Effector memory CD4-positive, alpha-beta T cell (primary cell): ENCODE measurements around the gene RET.

Source experiments
- DNase-seq, 3 donors: peaks; one replicate each; pipeline ENCODE4 v3.0.0-alpha.2; 2020
- H3K27ac ChIP-seq: 2 replicates; pipeline ENCODE4 v1.7.0; 2013; ENCODE audit warnings: mild to moderate bottlenecking, low read length, moderate library complexity; ENCODE audit not compliant: insufficient read depth, poor library complexity, severe bottlenecking
- H3K27me3 ChIP-seq: replicated peaks from 2 replicates; pipeline ENCODE4 v1.7.0; 2013; ENCODE audit warnings: mild to moderate bottlenecking, low read length; ENCODE audit not compliant: insufficient read depth, control insufficient read depth, poor library complexity, severe bottlenecking
- H3K36me3 ChIP-seq: 2 replicates; pipeline ENCODE4 v1.7.0; 2013; ENCODE audit warnings: mild to moderate bottlenecking, low read length, moderate library complexity; ENCODE audit not compliant: control insufficient read depth, insufficient read depth
- H3K4me1 ChIP-seq: 2 replicates; pipeline ENCODE4 v1.7.0; 2013; ENCODE audit warnings: low read length, mild to moderate bottlenecking; ENCODE audit not compliant: control insufficient read depth, insufficient read depth, poor library complexity, severe bottlenecking
- H3K4me3 ChIP-seq: 2 replicates; pipeline ENCODE4 v1.7.0; 2013; ENCODE audit warnings: low read length, low read depth, mild to moderate bottlenecking; ENCODE audit not compliant: insufficient read depth, poor library complexity, severe bottlenecking
- H3K9me3 ChIP-seq: 2 replicates; pipeline ENCODE4 v1.7.0; 2013; ENCODE audit warnings: mild to moderate bottlenecking, low read length, moderate library complexity; ENCODE audit not compliant: control insufficient read depth

RET gene

DNA sequence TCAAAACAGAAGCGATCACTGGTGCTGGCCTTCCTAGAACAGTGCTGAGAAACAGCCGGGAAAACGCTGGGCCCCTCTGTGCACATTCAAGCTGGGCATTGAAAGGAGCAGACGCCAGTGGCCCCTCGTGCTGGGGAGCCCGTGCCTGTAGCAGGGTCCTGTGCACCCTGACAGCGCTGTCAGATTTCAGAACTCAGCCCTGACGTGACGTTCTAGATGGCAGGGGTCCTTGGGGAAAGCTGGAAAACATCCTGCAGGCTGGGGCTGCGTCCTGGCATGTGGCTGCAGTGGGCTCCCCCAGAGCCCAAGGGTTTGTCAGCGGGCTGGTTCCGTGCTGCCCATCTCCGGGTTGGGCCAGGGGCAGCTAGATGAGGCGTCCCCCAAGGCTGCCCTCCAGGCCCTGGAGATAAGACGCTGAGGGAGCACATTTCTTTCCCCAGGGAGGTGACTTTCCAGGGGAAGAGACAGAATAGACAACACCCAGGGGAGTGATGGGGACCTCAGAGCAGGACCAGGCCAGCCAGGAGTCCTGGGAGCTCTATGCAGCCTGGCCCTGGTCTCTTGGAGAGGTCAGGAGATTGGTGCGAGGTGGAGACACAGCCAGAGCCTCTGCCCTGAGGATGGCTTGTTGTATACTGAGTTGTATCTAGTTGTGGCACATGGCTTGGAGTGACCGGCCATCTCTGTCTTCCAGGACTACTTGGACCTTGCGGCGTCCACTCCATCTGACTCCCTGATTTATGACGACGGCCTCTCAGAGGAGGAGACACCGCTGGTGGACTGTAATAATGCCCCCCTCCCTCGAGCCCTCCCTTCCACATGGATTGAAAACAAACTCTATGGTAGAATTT, 49.2 kb downstream of the RET start:
- no peak for DNase-seq
- Histone ChIP-seq H3K9me3 (no peaks in the 10 kb centered on the region), H3K27me3 (no peaks in the 10 kb centered on the region), H3K4me1 (peaks cover 4% of the 10 kb centered on the region), H3K27ac (no peak overlapping the region), H3K4me3 (no peak overlapping the region), H3K36me3 (no peaks in the 10 kb centered on the region)

DNA sequence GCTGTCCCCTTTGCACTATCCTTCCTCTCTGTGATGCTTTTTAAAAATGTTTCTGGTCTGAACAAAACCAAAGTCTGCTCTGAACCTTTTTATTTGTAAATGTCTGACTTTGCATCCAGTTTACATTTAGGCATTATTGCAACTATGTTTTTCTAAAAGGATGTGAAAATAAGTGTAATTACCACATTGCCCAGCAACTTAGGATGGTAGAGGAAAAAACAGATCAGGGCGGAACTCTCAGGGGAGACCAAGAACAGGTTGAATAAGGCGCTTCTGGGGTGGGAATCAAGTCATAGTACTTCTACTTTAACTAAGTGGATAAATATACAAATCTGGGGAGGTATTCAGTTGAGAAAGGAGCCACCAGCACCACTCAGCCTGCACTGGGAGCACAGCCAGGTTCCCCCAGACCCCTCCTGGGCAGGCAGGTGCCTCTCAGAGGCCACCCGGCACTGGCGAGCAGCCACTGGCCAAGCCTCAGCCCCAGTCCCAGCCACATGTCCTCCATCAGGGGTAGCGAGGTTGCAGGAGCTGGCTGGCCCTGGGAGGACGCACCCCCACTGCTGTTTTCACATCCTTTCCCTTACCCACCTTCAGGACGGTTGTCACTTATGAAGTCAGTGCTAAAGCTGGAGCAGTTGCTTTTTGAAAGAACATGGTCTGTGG, 50.0 kb downstream of the RET start:
- Histone ChIP-seq H3K36me3 (no peaks in the 10 kb centered on the region), H3K9me3 (no peaks in the 10 kb centered on the region), H3K27me3 (no peaks in the 10 kb centered on the region), H3K27ac (no peak overlapping the region), H3K4me3 (no peak overlapping the region), H3K4me1 (peaks cover 3% of the 10 kb centered on the region)
- no peak for DNase-seq

DNA sequence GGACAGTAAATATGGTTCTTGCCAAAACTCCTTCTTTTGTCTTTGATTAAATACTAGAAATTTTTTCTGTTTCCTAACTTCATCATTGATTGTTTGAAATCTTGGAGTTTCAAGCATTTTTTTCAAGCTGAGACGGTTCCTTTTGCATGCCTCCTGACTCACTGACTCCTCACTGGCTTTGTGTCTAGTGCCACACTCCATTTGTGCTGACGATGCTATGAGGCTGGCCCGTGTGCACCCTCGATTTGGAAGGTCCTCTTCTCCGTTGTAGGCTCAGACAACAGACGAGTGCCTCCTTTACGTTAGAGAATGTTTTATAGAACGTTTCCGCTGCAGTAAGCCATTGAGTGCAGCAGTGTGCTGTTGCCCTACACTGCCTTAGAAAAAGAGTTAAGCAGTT, 50.6 kb downstream of the RET start:
- Histone ChIP-seq H3K27me3 (no peaks in the 10 kb centered on the region), H3K9me3 (no peaks in the 10 kb centered on the region), H3K36me3 (no peaks in the 10 kb centered on the region), H3K27ac (no peak overlapping the region), H3K4me3 (no peak overlapping the region), H3K4me1 (peaks cover 3% of the 10 kb centered on the region)
- no peak for DNase-seq

DNA sequence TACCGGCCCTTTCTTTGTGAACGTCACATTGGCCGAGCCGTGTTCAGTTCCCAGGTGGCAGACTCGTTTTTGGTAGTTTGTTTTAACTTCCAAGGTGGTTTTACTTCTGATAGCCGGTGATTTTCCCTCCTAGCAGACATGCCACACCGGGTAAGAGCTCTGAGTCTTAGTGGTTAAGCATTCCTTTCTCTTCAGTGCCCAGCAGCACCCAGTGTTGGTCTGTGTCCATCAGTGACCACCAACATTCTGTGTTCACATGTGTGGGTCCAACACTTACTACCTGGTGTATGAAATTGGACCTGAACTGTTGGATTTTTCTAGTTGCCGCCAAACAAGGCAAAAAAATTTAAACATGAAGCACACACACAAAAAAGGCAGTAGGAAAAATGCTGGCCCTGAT, 51.5 kb downstream of the RET start:
- Histone ChIP-seq H3K27me3 (no peaks in the 10 kb centered on the region), H3K36me3 (no peaks in the 10 kb centered on the region), H3K4me3 (no peak overlapping the region), H3K4me1 (peaks cover 3% of the 10 kb centered on the region), H3K9me3 (no peaks in the 10 kb centered on the region), H3K27ac (no peak overlapping the region)
- no peak for DNase-seq

DNA sequence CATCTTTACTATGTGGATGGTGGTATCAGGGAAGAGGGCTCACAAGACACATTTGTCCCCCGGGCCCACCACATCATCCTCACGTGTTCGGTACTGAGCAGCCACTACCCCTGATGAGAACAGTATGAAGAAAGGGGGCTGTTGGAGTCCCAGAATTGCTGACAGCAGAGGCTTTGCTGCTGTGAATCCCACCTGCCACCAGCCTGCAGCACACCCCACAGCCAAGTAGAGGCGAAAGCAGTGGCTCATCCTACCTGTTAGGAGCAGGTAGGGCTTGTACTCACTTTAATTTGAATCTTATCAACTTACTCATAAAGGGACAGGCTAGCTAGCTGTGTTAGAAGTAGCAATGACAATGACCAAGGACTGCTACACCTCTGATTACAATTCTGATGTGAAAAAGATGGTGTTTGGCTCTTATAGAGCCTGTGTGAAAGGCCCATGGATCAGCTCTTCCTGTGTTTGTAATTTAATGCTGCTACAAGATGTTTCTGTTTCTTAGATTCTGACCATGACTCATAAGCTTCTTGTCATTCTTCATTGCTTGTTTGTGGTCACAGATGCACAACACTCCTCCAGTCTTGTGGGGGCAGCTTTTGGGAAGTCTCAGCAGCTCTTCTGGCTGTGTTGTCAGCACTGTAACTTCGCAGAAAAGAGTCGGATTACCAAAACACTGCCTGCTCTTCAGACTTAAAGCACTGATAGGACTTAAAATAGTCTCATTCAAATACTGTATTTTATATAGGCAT, 52.3 kb downstream of the RET start:
- no peak overlapping the region for H3K27ac ChIP-seq
- H3K9me3 ChIP-seq = no peaks in the 10 kb centered on the region
- H3K4me3 ChIP-seq = no peak overlapping the region
- DNase-seq = no peak
- no peaks in the 10 kb centered on the region for H3K36me3 ChIP-seq
- H3K27me3 ChIP-seq = no peaks in the 10 kb centered on the region
- H3K4me1 ChIP-seq = peaks cover 3% of the 10 kb centered on the region

DNA sequence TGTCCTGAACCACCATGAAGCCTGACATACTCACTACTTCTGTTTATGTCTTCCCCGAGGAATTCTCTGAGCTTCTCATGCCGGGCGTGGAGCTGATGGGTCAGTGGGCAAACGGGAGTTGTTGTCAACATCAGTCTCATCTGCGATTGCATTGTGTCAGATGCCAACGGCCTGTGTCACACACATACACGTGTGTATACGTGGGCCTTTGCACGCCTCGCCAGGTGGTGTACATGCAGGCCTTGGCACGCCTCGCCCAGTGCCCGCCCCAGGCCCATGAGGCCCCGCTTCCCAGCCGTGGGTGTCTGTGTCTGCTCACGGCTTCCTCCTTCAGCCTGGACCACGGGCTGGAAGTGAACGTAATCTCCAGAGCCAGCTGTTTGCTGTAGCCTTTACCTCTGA, 53.9 kb downstream of the RET start:
- H3K27ac ChIP-seq = no peak overlapping the region
- no peak overlapping the region for H3K4me3 ChIP-seq
- no peak for DNase-seq
- H3K36me3 ChIP-seq = no peaks in the 10 kb centered on the region
- peaks cover 3% of the 10 kb centered on the region for H3K4me1 ChIP-seq
- no peaks in the 10 kb centered on the region for H3K27me3 ChIP-seq
- no peaks in the 10 kb centered on the region for H3K9me3 ChIP-seq

DNA sequence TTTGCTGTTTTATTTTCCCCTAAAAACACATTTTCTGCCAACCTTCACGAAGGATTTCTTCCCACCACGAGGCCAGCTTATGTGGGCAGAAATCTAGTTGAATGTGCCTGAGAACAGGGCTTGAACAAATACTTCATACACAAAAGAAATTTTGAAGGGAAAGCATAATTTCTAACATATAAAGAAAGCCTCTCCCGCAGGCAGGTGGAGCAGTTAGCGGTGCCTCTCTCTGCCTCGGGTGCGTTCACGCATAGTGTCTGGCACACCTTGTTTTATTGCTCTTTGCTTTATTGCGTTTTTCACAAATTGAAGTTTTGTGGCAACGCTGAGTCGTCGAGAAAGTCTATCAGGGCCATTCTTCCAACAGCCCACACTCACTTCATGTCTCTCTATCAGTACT, 54.4 kb downstream of the RET start:
- DNase-seq = no peak
- no peaks in the 10 kb centered on the region for H3K27me3 ChIP-seq
- H3K4me3 ChIP-seq = no peak overlapping the region
- H3K36me3 ChIP-seq = no peaks in the 10 kb centered on the region
- H3K9me3 ChIP-seq = no peaks in the 10 kb centered on the region
- no peak overlapping the region for H3K27ac ChIP-seq
- H3K4me1 ChIP-seq = peaks cover 3% of the 10 kb centered on the region

DNA sequence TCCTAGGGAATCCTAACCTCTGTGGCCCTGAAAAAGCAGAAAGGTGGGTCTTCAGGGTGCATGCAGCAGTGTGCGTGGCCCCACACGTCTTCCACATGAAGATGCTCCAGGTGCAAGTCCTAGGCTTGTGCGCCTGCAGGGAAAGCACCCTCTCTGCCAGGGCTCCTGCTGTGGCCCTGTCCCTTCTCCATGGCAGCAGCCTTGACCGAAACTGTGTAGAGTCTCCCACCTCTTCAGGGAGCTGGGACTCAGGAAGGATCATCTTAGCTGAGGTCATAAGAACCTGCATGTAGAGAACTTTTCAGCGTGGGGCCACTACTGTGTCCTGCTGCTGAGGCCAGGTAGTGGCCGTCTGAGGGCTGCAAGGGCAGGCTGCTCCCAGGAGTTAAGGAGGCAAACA, 55.0 kb downstream of the RET start:
- Histone ChIP-seq H3K9me3 (no peaks in the 10 kb centered on the region), H3K27ac (no peak overlapping the region), H3K4me3 (no peak overlapping the region), H3K4me1 (peaks cover 3% of the 10 kb centered on the region), H3K27me3 (no peaks in the 10 kb centered on the region), H3K36me3 (no peaks in the 10 kb centered on the region)
- no peak for DNase-seq

DNA sequence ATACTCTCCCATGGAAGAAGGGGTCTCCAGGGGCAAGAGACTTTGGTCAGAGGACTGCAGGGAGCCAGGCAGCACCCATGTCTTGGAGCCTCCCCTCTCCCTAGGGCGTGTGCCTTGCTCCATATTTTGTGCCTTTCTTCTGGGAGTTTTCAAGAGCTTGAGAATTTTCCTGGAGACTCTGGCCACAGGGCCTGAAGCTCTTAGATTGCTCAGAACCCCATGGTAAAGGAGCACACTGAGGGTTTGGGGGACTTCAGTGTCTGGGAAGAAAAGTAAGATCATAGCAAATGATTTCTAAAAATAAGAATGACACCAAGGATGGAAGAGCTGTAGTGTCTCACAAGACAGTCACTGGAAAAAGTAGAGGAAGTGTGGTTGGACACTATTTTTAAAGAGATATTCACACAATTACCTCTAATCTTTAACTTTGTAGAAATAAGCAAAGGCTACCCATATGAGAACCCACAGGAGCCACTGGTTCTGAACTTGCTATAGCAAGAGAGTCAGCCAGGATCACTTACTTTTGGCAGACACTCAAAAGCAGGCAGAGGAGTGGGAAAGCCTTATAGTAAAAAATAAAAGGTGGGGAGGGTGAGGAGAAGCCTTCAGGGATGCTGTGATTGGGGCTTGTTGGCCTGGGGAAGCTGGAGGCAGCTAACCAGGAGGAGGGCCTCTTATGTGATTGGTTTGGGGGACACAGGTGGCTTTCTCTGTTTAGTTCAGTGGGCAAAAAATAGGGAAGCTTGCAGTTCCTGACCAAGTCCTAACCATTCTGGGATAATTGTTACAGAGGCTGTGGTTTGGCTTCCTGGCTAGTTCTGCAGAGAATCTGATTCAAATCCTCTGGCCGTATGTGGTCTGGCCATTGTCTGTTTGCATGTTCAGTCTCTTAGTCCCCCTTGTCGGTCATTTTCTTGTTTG, 56.3 kb downstream of the RET start:
- no peak for DNase-seq
- no peaks in the 10 kb centered on the region for H3K9me3 ChIP-seq
- H3K27me3 ChIP-seq = no peaks in the 10 kb centered on the region
- H3K36me3 ChIP-seq = no peaks in the 10 kb centered on the region
- H3K4me1 ChIP-seq = peaks cover 7% of the 10 kb centered on the region
- no peak overlapping the region for H3K4me3 ChIP-seq
- H3K27ac ChIP-seq = no peak overlapping the region
